Measurements from ENCODE around the gene LCN15.
"Not testable (repeated sequence)": the region's sequence is repeated elsewhere in the genome, so short reads cannot be mapped to it uniquely, and the experiment has no call there.

The LCN15 gene

GRCh38 chr9:136764301-136764891 lies at the start of gene LCN15:
Gene LCN15 (minus strand): TSS chr9:136764518. CDS start chr9:136764488, 30 bp downstream.
- no peak for DNase-seq

- DNase-seq: no peak
Observed at GRCh38 chr9:136808806-136809158, 44.5 kb upstream of the LCN15 start.

- DNase-seq: no peak
Observed at GRCh38 chr9:136808075-136808805, 43.9 kb upstream of the LCN15 start.

- no peak for DNase-seq
Observed at GRCh38 chr9:136807281-136808074, 43.2 kb upstream of the LCN15 start, which contains the start of gene RABL6. Gene RABL6 (plus strand): TSS chr9:136807948. CDS start chr9:136808197, 249 bp downstream.

GRCh38 chr9:136806631-136807201 lies 42.4 kb upstream of the LCN15 start:
- no peak for DNase-seq

- DNase-seq: no peak
Observed at GRCh38 chr9:136806067-136806466, 41.7 kb upstream of the LCN15 start.

- no peak for DNase-seq
Observed at GRCh38 chr9:136805207-136805740, 41.0 kb upstream of the LCN15 start.

GRCh38 chr9:136804509-136805206 lies 40.3 kb upstream of the LCN15 start:
- DNase-seq: no peak

GRCh38 chr9:136803551-136804508 lies 39.5 kb upstream of the LCN15 start:
- no peak for DNase-seq

- not testable (repeated sequence) for DNase-seq
Observed at GRCh38 chr9:136803009-136803550, 38.8 kb upstream of the LCN15 start.

GRCh38 chr9:136802321-136802720 lies 38.0 kb upstream of the LCN15 start:
- DNase-seq: no peak

- no peak for DNase-seq
Observed at GRCh38 chr9:136799854-136800657, 35.7 kb upstream of the LCN15 start.

GRCh38 chr9:136799079-136799853 lies 34.9 kb upstream of the LCN15 start:
- no peak for DNase-seq

GRCh38 chr9:136798708-136799078 lies 34.4 kb upstream of the LCN15 start:
- no peak for DNase-seq

- not testable (repeated sequence) for DNase-seq
Observed at GRCh38 chr9:136796775-136797347, 32.5 kb upstream of the LCN15 start.

GRCh38 chr9:136796238-136796774 lies 32.0 kb upstream of the LCN15 start, which contains the start of gene CCDC183:
Gene CCDC183 (plus strand): TSS chr9:136796338. CDS start chr9:136796398, 60 bp downstream.
- no peak for DNase-seq

GRCh38 chr9:136795000-136795348 lies 30.7 kb upstream of the LCN15 start:
- DNase-seq: no peak

GRCh38 chr9:136794281-136794999 lies 30.1 kb upstream of the LCN15 start:
- no peak for DNase-seq
